Esophagus squamous epithelium (tissue), 5 donors: ENCODE measurements around the gene LEF1. TPM values are rescaled to one million over a fixed set of nuclear protein-coding genes. Genes with fewer than 3 reads are reported as not detected.

ENCODE experiments used
- DNase-seq: peaks from one replicate; lab custom pipeline; 2025; lab: John Stamatoyannopoulos, UW
- H3K27ac ChIP-seq, 4 donors: fragments of 200-600 bp; sonication (generic); one replicate each; pipeline ENCODE4 v1.5.1; 2016 to 2019; ENCODE audit warnings: mild to moderate bottlenecking in 1 of 4
- H3K27me3 ChIP-seq, 4 donors: fragments of 200-600 bp; sonication (generic); 1 replicate in 3 of 4; 2 replicates in 1 of 4; pipeline versions ENCODE4 v1.5.1 to v1.6.0; 2017 to 2021; ENCODE audit warnings: antibody characterized with exemption in 1 of 4
- H3K36me3 ChIP-seq, 3 donors: fragments of 200-600 bp; sonication (generic); one replicate each; pipeline ENCODE4 v1.5.1; 2016 to 2019
- H3K4me1 ChIP-seq, 3 donors: fragments of 200-600 bp; sonication (generic); one replicate each; pipeline ENCODE4 v1.5.1; 2017 to 2019
- H3K4me3 ChIP-seq, 4 donors: fragments of 200-600 bp; sonication (generic); 1 replicate in 3 of 4; 2 replicates in 1 of 4; pipeline ENCODE4 v1.5.1; 2016 to 2019; ENCODE audit warnings: mild to moderate bottlenecking in 2 of 4, moderate library complexity in 1 of 4
- H3K9me3 ChIP-seq, 3 donors: fragments of 200-600 bp; sonication (generic); one replicate each; pipeline ENCODE4 v1.5.1; 2016 to 2019
- POLR2A ChIP-seq, 4 donors: fragments of 450-650 bp; IDR thresholded peaks; one replicate each; pipeline ENCODE4 v1.6.1; 2017; ENCODE audit warnings: antibody characterized with exemption in 4 of 4, mild to moderate bottlenecking in 4 of 4, moderate library complexity in 3 of 4
- WGBS, 2 donors: methylation state at CpG; one replicate each; pipeline ENCODE4 v1.1.5; 2018; 5-methylcytosine and 5-hydroxymethylcytosine counted together
- intact Hi-C: fragments of 100-400 bp; cut with DNase I; formaldehyde crosslinking; loops from one replicate; pipeline ENCODE4 v1.15.0; 2022
- total RNA-seq, 4 donors: library from RNA; depleted of rRNA; stranded (reverse); fragments of >200 nt; gene quantifications; one replicate each; pipeline ENCODE4 v1.1.0, GENCODE V29; 2016
- TF ChIP-seq, protein P1 (sequence below), 6 experiments: fragments of 450-650 bp in 4 of 6; fragments of 200-600 bp in 2 of 6; sonication (generic) in 2 of 6; IDR thresholded peaks; one replicate each; pipeline ENCODE4 v1.5.1; 2016 to 2019; ENCODE audit warnings: antibody characterized with exemption in 6 of 6, mild to moderate bottlenecking in 4 of 6, moderate library complexity in 4 of 6
- donor health status: DM: yes; HTN: yes; CAD: no.

Gene LEF1
- total RNA-seq, 4 donors from 2014 or later = 8.0 to 13.9 (median 10.1) TPM

DNA sequence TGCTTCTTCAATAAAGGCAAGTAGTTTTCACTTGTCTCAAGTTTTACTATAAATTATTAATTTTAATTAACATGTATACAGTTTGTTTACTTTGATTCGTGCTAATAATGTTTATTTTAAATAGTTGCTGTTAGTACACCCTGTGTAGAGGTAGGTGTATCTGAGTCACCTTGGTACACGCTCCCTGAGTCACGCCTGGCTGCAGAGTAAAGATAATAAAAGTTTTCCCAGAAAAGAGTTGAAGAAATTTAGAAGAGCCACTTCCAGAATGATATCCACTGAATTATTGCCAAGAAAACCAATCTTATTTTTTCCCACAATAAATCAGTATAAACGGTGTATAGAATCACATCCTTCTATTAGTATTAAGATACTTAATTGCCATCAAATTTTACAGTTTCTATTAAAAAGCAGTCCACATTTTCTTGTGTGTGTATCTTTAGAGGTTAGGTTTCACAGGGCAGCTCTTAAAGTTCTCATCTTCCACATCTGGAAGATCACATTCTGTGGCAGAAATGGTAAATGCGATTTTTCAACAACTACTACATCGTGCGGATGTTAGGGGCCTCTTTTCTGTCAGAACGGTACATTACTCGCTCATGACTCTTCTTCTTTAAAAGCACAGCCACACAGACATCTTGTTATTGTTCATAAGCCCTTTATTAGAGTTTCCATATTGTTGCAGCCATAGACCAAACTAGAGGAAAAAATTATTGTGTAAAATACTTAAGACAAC lies 123.6 kb downstream of the LEF1 start:
- H3K9me3 ChIP-seq = no peaks in the 10 kb centered on the region
- no peaks in the 10 kb centered on the region for H3K27me3 ChIP-seq
- DNase-seq = no peak
- H3K36me3 ChIP-seq = no peaks in the 10 kb centered on the region
- WGBS, 2 donors = 54 to 55% methylated on average over 9 of the region's 9 CpGs
- TF ChIP-seq, protein P1, sequence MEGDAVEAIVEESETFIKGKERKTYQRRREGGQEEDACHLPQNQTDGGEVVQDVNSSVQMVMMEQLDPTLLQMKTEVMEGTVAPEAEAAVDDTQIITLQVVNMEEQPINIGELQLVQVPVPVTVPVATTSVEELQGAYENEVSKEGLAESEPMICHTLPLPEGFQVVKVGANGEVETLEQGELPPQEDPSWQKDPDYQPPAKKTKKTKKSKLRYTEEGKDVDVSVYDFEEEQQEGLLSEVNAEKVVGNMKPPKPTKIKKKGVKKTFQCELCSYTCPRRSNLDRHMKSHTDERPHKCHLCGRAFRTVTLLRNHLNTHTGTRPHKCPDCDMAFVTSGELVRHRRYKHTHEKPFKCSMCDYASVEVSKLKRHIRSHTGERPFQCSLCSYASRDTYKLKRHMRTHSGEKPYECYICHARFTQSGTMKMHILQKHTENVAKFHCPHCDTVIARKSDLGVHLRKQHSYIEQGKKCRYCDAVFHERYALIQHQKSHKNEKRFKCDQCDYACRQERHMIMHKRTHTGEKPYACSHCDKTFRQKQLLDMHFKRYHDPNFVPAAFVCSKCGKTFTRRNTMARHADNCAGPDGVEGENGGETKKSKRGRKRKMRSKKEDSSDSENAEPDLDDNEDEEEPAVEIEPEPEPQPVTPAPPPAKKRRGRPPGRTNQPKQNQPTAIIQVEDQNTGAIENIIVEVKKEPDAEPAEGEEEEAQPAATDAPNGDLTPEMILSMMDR (IDR thresholded peaks at IDR 0.05) = no peak
- TF ChIP-seq POLR2A (IDR thresholded peaks at IDR 0.05) = no peak
- H3K4me3 ChIP-seq = no peak overlapping the region
- no peak overlapping the region for H3K27ac ChIP-seq
- intact Hi-C loops = no loop called here
- peaks cover 0 to 17% (median 4%) of the 10 kb centered on the region in 3 donors for H3K4me1 ChIP-seq

DNA sequence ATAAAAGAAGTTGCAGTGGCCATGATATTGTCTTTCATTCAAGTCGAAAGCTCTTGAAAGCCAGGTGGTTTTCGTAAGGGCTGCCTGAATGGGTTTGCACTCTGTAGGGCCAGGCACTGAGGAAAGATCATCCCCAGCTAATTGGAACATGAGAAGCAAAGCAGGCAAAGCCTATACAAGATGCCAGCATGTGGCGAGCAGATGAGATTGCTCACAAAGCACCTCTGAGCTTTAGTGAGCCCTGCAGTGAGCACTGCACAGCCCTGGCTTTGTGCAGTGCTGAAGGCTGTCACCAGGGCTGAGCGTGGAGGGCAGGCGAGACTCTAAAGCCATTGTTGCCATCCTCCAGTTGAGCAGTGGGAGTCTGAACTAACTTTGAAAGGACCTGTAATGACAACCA lies 125.2 kb downstream of the LEF1 start:
- no peak overlapping the region for H3K4me3 ChIP-seq
- H3K36me3 ChIP-seq = no peaks in the 10 kb centered on the region
- H3K9me3 ChIP-seq = no peaks in the 10 kb centered on the region
- no peak overlapping the region for H3K27ac ChIP-seq
- no peak for TF ChIP-seq POLR2A (IDR thresholded peaks at IDR 0.05)
- TF ChIP-seq, protein P1 (IDR thresholded peaks at IDR 0.05) = no peak
- no peaks in the 10 kb centered on the region for H3K27me3 ChIP-seq
- WGBS, 2 donors = 78 to 92% methylated on average over 5 of the region's 5 CpGs
- peaks cover 0 to 17% (median 4%) of the 10 kb centered on the region in 3 donors for H3K4me1 ChIP-seq
- intact Hi-C loops = no loop called here
- DNase-seq = no peak

DNA sequence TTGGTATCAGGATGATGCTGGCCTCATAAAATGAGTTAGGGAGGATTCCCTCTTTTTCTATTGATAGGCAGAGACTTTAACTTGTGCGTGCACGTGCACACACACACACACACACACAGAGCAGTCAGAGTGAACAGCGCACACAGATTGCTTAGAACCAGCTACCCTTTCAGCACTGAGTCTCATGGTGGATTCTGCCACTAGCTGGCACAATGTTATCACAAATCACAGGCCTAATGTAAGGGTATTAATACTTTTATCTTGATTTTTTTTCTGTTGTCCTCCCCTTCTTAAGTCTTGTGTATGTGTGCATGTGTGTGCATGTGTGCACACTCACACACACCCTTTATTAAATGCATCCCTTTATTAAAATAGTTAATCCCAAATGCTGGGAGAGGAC lies 125.8 kb downstream of the LEF1 start:
- no peak for DNase-seq
- no peak for TF ChIP-seq POLR2A (IDR thresholded peaks at IDR 0.05)
- TF ChIP-seq, protein P1 (IDR thresholded peaks at IDR 0.05) = no peak
- intact Hi-C loops = no loop called here
- H3K4me1 ChIP-seq = peaks cover 0 to 17% (median 4%) of the 10 kb centered on the region in 3 donors
- 92 to 100% methylated on average over 1 to 3 of the region's 3 CpGs for WGBS, 2 donors
- no peak overlapping the region for H3K27ac ChIP-seq
- H3K36me3 ChIP-seq = no peaks in the 10 kb centered on the region
- H3K27me3 ChIP-seq = no peaks in the 10 kb centered on the region
- no peak overlapping the region for H3K4me3 ChIP-seq
- no peaks in the 10 kb centered on the region for H3K9me3 ChIP-seq

DNA sequence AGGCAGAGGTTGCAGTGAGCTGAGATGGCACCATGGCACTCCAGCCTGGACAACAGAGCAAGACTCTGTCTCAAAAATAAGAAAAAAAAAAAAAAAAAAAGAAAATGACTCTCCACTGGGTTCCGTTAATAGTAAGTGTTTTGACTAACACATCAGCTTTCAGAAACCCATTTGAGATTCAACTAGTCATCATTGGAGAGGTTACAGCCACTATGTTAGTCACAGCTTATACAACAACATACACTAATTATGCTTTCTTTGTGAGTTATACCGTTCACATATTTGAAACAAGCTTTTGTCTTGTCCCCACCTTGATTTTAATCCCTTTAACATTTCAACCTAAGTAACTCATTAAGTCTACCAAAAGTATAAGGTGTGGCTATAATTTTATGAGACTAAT lies 130.8 kb downstream of the LEF1 start:
- intact Hi-C loops = no loop called here
- Histone ChIP-seq H3K36me3 (peaks cover 0 to 36% (median 0%) of the 10 kb centered on the region in 3 donors), H3K4me1 (no peaks in the 10 kb centered on the region), H3K27ac (no peak overlapping the region), H3K4me3 (no peak overlapping the region), H3K9me3 (no peaks in the 10 kb centered on the region), H3K27me3 (no peaks in the 10 kb centered on the region)
- WGBS, 2 donors = 47 to 64% methylated on average over 2 of the region's 2 CpGs
- no peak for DNase-seq
- TF ChIP-seq POLR2A (IDR thresholded peaks at IDR 0.05) = no peak
- TF ChIP-seq, protein P1 (IDR thresholded peaks at IDR 0.05) = no peak

DNA sequence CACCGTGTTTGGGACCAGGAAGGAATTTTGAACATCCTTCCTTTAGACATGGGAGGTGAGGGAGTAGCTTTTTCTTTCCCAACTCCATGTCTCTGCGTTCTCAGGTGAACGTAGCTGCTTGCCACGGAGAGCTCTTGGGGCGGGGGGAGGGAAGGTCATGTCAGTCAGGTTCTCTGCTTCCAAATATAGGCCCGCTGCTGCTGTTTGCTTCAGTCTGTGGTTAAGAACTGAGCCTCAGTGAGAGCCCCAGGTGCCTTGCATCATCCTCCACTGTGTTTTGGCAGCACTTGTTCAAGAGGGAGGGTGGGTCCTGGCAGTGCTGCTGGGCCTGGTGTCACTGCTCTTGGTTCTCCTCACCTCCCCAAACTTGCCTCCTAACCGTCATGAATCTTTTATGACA lies 132.5 kb downstream of the LEF1 start:
- DNase-seq = no peak

More for the DNA sequence above, 132.5 kb downstream of the LEF1 start:
- H3K9me3 ChIP-seq = no peaks in the 10 kb centered on the region
- intact Hi-C loops = no loop called here
- TF ChIP-seq POLR2A (IDR thresholded peaks at IDR 0.05) = no peak
- TF ChIP-seq, protein P1 (IDR thresholded peaks at IDR 0.05) = no peak
- no peaks in the 10 kb centered on the region for H3K27me3 ChIP-seq
- no peak overlapping the region for H3K4me3 ChIP-seq
- peaks cover 0 to 52% (median 0%) of the 10 kb centered on the region in 3 donors for H3K36me3 ChIP-seq
- WGBS, 2 donors = 63 to 89% methylated on average over 6 to 7 of the region's 7 CpGs
- no peak overlapping the region for H3K27ac ChIP-seq
- H3K4me1 ChIP-seq = no peaks in the 10 kb centered on the region
